NCI-H510A treated with DMSO at 0.1 percent for 48 hours (cell line): ENCODE results near the gene ZFC3H1.

Experiments used
- DNase-seq: peaks from one replicate; lab custom pipeline; 2025; lab: John Stamatoyannopoulos, UW

Gene ZFC3H1

DNA sequence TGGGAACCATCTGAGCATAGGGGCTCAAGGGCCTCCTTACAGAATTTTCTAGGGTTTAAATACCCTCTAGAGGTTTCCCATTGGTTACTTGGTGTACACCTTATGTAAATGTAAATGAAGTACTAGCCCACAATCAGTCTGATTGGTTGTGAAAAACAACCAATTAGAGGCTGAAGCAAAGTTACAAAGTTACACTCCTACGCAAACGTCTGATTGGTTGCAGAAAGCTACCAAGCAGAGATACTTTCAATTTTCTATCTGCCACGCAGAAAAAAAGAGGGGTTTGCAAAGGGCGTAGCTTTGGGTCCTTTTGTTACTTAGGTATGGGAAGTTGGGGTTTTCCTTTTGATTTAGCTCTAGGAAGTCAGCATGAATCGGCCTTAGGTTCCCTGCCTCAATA lies 20.4 kb upstream of the ZFC3H1 start:
- DNase-seq, result no peak

DNA sequence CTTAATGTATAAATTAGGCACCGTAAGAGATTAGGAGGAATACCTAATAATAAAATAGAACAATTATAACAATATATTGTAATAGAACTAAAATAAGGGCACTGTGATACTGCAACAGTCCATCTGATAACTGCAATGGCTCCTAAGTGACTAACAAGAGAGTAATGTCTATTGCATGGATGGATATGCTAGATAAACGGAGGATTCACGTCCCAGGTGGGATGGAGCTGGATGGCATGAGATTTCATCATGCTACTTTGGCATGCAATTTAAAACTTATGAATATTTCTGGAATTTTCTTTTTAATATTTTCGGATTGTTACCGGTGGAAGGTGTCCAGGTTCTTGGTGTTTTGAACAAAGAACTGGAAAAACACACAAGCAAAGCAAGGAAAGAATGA lies 20.0 kb upstream of the ZFC3H1 start:
- DNase-seq, result no peak

DNA sequence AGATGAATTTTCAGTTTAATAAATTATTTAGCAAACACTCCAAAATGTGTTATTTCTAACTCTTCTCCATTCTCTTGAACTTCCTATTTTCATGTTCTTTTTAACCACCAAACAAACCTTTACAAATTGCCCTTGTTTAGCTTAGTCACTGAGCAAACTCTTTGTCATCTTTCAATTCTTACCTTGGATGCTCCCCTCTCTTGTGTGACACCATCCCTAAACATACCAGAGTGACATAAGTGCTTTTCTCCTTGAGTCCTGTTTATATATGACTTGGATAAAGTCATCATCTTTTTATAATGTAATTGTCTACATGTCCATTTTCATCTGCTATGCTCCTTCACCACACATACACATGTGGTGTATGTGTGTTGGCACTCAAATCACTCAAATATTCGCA lies 18.8 kb upstream of the ZFC3H1 start:
- no peak for DNase-seq

DNA sequence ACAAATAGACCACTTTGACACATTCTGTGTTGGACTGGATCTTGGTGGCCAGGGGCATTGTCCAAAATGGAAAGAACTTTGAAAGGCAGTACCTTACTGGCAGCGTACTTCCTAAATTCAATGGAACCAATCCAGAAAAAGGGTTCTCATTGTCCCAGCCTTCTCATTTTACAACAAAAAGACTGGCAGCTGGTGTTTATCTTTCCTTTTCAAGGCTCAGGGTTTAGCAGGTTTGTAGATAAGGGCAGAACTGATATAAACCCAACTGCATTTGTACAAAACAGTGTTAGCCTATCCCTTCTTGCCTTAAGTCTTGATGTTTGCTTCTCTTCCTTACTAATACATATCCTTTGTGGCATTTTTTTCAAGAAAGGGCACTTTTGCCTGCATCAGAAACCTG lies 8.2 kb upstream of the ZFC3H1 start:
- DNase-seq, result no peak

DNA sequence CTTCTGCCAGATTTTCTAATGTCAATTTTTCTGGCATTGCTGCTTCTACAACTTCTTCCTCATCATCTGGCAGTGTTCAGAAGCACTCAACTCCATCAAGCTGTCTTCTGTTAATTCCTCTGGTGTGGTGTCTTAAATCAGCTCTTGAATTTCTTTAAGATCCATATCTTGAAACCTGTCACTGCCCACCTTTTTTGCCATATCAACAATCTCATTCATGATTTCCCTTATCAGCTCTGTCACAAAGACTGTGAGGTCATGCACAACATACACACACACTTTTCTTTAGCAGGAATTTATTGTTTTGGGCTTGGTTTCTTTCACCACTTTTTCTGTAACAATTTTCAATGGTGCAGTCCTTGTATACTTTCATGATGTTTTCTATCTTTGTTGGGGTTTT lies 7.7 kb upstream of the ZFC3H1 start:
- no peak for DNase-seq

DNA sequence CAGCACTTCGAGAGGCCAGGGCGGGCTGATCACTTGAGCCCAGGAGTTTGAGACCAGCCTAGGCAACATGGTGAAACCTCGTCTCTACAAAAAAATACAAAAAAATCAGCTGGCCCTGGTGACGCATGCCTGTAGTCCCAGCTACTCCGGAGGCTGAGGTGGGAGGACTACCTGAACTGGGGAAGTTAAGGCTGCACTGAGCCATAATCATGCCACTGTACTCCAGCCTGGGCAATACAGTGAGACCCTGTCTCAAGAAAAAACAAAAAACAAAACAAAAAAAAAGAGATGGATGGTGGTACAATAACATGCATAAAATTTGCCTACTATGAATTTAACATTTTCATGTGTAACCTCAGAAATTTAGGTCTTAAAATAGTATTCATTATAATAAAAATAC lies 2.6 kb upstream of the ZFC3H1 start:
- DNase-seq, result no peak

DNA sequence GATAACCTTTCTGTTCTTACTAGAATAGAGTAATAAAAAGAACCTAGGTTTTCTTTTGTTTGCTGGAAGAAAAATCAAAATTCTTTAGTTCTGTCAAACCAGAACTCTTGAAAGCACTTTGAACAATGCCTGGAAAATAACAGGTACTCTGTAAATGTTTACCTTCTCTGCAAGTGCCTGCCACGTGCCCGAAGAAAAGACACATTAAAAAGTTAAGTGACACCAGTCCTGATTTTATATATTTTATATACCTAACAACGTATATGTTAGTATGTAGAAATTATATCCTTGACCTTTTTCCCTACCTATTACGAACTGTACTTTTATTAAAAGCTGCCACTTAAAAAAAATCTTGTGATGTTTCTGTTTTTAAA lies 1.4 kb upstream of the ZFC3H1 start:
- DNase-seq, result peak; percentile 24

DNA sequence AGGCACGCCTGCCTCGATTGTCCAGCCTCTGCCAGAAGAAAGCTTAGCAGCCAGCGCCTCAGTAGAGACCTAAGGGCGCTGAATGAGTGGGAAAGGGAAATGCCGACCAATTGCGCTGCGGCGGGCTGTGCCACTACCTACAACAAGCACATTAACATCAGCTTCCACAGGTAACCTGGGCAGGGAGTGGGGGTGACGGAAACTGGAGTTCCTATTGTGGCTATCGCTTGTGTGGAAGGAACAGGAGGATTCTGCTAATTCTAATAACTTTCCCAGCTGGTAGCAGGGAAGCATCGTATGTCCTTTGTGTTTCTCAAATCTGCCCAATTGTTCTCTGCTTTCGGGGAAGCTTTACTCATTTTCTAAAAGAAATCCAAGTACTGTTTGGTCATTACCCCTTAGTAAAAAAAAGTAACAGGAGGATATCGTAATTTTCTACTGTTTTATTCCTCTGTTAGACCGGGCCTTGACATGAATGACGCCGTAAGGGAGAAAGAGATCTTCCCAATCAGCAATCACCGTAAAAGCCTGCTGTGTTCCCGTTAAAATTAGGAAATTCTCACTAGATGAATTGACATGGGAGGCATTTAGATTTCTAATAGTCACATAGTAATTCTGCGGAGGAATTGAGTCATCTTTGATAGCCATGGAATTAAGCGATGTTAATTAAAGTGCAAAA lies 902 bp upstream of the ZFC3H1 start:
- no peak for DNase-seq

DNA sequence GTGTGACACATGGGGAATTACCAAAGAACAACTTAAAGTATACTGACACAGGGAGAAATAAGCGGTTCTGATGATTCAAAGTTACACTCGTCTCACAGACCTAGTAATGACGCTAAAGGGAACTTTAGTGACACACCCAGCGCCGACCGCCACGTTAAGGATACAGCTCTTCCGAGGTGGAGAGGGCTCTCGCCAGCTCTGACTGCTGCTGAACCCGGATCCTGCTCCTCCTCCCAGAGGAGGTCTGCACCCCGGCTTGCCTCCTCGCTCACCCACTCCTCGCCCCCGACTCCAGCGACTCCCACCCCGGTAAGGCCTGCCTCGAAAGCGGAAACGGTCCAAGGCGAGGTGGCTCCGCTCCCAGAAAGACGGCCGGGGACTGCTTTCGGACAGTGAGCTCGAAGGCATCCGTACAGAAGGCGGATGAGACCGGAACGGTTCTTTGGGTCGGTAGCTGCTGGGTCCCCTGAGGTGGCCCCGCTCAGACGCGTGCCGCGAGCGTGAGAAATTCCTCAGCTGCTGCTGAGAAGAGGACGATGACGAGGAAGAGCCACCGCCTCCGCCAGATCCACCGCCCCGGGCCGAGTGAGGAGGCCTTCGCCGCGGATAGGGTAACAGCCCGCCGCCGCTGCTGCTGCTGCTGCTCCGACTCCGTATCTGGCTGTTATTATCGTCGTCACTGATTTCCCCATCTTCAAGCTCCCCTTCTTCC lies 643 bp downstream of the ZFC3H1 start:
- peak; percentile 87 for DNase-seq

DNA sequence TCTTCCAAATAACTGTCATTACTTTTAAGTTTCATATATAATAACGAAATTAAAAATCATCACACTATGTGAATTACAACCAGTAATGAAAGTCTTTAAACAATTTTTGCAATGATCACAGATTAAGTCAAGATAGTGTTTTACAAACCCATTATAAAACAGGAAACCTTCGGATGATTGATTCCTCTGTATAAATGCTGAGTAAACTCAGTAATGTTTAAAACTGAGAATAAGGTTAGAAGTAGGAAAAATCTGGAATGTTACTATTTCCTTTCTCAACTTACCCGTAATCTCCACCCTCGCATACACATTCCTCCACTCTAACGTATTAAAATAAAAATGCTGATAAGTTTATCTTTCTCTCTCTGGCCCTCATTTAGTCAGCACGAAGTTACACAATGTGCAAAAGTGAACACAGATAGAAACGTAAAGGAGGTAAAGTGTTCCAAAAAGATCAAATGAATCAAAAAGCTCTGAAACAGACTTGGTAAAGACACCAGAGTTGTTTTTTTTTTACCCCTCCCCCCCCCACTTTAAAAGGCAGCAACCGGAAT lies 1.6 kb downstream of the ZFC3H1 start:
- DNase-seq, result no peak

DNA sequence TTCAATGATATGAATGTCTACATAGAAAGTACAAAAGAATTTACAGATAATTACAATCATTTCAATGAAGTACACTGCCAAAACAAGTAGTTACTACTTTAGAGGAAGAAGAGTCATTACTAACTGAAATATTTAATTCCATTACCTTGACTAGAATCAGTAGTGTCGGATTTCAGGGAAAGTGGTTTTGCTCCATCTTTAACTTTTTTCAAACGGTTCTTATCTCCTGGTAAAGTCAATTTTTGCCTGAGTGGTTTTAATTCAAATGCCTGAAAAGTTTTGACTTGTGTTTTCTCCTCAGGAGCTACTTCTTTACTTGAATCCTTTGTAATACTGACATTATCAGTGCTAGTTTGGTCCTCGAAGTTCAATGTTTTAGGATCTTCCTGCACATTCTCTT lies 6.9 kb downstream of the ZFC3H1 start:
- DNase-seq, result no peak

DNA sequence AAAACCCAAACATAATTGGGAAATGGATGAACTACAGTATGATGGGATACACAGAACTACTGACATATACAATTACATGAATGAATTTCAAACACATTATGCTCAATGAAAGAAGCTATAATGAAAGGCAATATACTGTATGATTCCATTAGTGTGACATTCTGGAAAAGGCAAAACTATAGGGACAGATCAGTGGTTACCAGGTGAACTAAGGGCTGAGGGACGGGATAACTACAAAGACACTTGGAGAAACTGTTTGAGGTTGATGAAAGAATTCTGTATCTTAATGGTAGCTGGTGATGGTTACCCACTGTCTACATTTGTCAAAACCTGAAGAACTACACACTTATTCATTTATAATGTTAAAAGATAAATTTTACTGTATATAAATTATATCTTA lies 7.7 kb downstream of the ZFC3H1 start:
- DNase-seq, result no peak

DNA sequence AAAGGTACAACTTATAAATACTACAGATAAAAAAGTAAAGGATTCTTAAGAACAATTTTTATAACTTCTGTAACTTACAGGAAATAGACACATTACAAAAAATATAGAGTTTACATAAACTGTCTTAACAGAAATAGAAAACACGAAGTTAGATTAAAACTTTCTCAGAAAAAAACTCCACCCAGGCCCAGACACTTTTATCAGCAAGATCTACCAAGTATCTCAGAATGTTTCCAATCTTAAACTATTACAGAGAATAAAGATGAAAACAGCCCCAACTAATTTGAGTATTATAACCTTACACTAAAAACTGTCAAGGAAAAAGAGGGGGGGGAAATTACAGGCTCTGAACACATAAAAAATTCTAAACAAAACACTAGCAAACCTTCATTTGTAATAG lies 8.2 kb downstream of the ZFC3H1 start:
- no peak for DNase-seq

DNA sequence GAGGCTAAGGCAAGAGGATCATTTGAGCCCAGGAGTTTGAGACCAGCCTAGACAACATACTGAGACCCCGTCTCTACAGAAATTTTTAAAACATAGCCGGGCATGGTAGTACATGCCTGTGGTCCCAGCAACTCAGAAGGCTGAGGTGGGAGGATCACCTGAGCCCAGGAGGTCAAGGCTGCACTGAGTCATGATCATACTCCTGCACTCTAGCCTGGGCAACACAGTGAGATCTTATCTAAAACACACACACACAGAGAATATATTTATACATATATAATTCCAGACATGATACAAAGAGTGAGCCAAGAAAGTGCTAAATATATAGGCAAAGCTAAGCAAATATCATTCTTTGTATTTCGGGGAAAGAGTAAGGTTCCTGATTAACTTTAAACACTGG lies 9.4 kb downstream of the ZFC3H1 start:
- DNase-seq, result no peak

DNA sequence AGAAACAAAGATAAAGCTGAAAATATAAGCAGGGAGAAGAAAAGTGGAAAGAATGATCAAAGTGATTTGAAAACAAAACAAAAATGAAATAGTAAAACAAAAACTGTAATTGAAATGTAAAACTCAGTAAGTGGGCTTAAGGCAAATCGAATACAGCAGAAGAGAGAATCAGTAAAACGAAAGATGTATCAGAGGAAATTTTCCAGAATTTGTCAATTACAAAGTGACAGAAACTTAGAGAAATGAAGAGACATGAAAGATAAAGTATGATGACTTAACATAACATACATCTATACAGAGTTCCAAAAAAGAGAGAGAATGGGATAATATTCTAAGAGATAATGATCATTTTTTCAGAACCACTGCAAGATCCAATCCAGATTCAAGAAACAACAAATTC lies 10.5 kb downstream of the ZFC3H1 start:
- DNase-seq, result no peak

DNA sequence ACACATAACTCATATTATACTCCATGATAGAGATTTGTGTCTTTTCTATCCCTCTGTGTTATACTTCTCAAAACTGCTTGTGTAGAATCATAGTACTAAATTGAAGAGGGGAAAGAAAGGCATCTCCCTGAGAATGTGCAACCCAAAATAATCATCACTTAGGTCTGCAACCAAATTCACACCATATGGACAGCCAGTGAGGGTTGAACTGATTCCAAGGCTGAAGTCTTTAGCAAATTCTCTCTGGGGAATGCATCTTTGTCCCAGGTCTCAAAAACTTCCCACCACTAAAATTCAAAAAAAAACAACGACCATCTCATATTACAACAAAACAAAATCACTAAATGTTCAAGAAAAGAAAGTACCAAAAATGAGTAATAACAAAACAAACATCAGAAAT lies 11.0 kb downstream of the ZFC3H1 start:
- no peak for DNase-seq

DNA sequence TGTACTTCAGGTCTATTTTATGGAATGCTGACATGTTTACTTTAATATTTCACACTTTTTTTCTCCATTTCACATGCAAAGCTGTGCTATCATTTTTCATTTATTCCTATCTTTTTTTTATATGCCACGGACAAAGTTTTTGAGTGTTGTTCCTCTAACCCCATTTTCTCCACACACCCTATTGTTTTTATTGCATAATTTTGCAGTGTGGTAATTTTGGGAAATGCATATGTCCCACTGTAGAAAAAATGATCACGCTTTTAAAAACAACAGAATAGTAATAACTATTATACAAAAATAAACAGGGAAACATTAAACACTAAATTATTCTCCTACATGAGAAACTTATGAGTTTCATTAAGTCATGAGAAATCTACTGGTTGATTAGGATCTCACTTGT lies 14.2 kb downstream of the ZFC3H1 start:
- no peak for DNase-seq

DNA sequence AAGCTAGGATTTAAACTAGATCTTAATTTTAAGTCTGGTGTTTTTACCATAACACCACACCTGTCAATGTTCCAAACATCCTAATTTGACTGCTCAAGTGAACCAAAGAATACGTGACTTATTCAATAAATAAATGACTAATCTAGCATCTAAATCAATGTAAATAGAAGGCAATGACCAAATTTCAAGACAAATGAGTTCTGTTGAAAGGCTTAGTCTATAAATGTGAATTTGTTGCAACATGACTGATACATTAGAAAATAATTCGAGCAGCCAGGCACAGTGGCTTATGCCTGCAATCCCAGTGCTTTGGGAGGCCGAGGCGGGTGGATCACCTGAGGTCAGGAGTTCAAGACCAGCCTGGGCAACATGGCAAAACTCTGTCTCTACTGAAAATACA lies 15.1 kb downstream of the ZFC3H1 start:
- DNase-seq, result no peak

DNA sequence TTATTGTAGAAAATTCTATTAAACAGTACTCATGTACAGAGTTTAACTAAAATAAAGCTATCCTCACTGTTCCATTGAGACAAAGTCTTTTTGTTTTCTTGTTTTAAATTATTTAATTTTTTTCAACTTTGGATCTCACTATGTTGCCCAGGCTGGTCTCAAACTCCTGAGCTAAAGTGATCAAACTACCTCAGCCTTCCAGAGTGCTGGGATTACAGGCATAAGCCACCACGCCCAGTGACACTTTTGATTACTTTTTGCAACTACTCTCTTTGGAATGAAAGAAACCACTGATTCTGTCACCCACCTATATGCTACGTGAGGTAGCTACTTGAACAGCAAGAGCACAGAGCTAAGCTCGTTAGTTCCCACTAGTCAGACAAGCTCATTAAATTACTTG lies 17.1 kb downstream of the ZFC3H1 start:
- no peak for DNase-seq

DNA sequence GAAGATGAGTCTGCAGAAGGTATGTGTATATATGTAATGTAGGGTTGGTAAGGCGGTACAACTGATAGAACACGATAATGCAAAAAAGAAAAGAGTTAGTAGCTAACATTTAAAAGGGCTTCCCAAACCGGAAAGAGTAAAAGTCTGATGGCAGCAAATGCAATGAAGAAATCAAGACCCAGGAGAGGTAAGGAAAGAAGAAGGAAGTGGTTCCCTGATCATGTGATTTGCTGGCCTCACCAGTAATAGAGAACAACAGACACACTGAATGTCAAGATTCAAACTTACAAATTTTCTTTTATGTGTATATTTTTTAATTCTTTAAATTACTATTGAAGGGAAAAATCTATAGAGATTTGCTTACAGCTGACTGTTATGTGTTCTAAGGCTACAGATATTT lies 18.4 kb downstream of the ZFC3H1 start:
- DNase-seq, result no peak

DNA sequence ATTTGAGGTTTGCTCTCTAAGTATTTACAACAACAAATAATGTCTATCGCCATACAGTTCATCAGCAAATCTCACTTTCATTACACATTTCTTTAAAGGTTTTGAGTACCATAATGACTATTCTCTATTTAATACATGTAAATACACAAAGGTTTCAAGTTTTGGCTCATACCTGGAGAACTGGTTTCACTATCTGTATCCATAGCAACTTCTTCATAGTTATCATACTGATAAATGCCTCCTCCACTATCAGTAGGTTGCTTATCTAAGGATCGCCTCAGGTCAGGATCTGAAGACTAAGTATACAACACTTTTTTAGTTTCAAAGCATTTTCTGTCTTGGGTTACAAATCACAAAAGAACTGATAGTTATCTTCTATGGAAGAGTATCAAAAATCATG lies 21.4 kb downstream of the ZFC3H1 start:
- DNase-seq, result no peak

DNA sequence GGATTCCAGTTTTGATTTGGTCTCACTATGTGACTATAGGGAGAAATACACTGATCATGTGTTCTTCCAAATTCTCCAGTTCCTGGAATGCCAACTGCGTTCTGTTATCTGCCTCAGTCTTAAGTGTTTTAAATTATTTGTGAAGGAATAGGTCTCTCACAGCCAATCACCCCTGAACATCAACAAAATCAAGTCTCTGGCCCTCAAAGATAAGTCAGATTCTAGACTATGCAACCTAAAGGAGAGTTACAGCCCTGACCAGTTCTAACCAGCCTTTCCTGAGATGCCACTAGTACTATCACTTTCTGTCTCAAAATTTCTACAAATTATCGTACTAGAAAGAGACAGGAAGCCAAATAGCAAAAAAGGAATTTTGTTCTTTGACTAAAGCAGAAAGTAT lies 22.3 kb downstream of the ZFC3H1 start:
- no peak for DNase-seq

DNA sequence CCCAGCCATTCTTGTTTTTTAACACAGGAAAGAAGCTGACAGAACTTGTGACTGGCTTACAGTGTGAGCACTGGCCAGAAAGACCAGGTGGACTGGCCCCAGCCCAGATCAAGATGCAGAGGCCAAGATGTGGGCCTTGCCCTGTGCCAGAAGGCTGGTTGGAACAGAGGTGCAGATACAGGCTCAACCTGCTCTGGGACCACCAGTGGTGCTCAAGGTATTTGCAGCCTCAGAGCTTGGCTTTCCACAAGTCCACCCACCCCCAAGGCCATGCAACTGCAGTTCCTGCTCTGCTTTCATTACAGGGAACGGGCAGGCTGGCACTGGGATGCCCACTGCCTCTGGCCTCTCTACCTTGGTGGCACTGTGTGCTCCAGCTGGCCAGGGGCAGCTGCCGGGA lies 23.3 kb downstream of the ZFC3H1 start:
- DNase-seq, result no peak

DNA sequence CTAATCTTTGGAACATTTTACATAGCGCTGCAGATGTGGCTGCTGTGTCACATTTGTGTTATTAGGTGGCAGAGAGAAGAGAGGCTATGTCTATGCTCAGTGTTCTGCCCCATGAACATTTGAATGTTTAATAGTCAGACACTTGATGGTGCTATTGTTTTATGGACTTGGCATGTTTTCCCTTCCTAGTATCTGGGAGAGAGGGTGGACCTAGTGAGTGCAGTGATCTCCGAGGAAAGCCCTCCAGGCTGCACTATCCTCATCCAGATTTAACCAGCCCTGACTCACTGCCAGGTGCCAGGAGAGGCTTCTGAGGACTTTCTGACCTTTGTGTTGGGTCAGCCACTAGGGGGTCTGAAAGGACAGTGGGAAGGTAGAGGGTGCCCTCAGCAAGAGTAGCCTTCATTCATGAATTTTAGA lies 24.3 kb downstream of the ZFC3H1 start:
- DNase-seq, result peak; percentile 9
